Naive thymus-derived CD8-positive, alpha-beta T cell (primary cell): ENCODE results near the gene CSTA. TPM values are rescaled to one million over a fixed set of nuclear protein-coding genes. Genes with fewer than 3 reads are reported as not detected.

Experiments
- ATAC-seq, 2 donors: fragments of 150-1000 bp; cut with Tn5 transposase in 1 of 2; sonication (Bioruptor Pico), chemical (Tn5 transposase) in 1 of 2; 1 replicate in 1 of 2; 2 replicates in 1 of 2; pipeline ENCODE4 v1.10.0; 2021; ENCODE audit warnings: mild to moderate bottlenecking in 2 of 2, moderate library complexity in 2 of 2
- POLR2A ChIA-PET: fragments of 350-600 bp; sonication (Branson Sonifier 250); formaldehyde crosslinking; loops from one replicate; lab custom pipeline; 2021; ENCODE audit warnings: antibody characterized with exemption; lab: Charles Lee
- DNase-seq, 10 donors: peaks; one replicate each; pipeline versions ENCODE4 v3.0.0 to v3.0.0-alpha.2; 2020 to 2022
- H3K27ac Mint-ChIP-seq, 10 donors: one replicate each; pipeline ENCODE4 v1.8.0; 2020 to 2022; ENCODE audit warnings: mild to moderate bottlenecking in 10 of 10, mixed read lengths in 10 of 10, moderate library complexity in 4 of 10, inconsistent platforms in 1 of 10
- H3K27me3 Mint-ChIP-seq, 5 donors: one replicate each; pipeline ENCODE4 v1.8.0; 2021 to 2022; ENCODE audit warnings: mixed read lengths in 5 of 5
- H3K36me3 Mint-ChIP-seq, 3 donors: one replicate each; pipeline ENCODE4 v1.8.0; 2020 to 2022; ENCODE audit warnings: mixed read lengths in 3 of 3, mild to moderate bottlenecking in 2 of 3, inconsistent platforms in 1 of 3
- H3K4me1 Mint-ChIP-seq, 4 donors: one replicate each; pipeline ENCODE4 v1.8.0; 2021 to 2022; ENCODE audit warnings: mixed read lengths in 4 of 4
- H3K4me3 Mint-ChIP-seq, 10 donors: one replicate each; pipeline ENCODE4 v1.8.0; 2020 to 2022; ENCODE audit warnings: mild to moderate bottlenecking in 10 of 10, mixed read lengths in 10 of 10, moderate library complexity in 6 of 10, inconsistent platforms in 1 of 10
- H3K9me3 Mint-ChIP-seq, 9 donors: one replicate each; pipeline ENCODE4 v1.8.0; 2020 to 2022; ENCODE audit warnings: mixed read lengths in 9 of 9, mild to moderate bottlenecking in 3 of 9, inconsistent platforms in 1 of 9, moderate library complexity in 1 of 9
- polyA plus RNA-seq, 3 donors: library from polyadenylated mRNA; unstranded; fragments of 300-500 nt; fragmentation: Illumina TruSeq; gene quantifications; one replicate each; pipeline ENCODE4 v1.2.3, GENCODE V29; 2021
- total RNA-seq, 8 experiments: library from RNA in 2 of 8; stranded (reverse) in 2 of 8; gene quantifications; one replicate each; pipeline ENCODE4 v1.2.3 and lab custom pipeline; 2021 to 2026

The CSTA gene
- total and polyA plus RNA-seq, 5 experiments from 2014 or later = 0.26 to 0.29 TPM; not detected in 3

- ATAC-seq (no peak), DNase-seq (no peak)
- Mint-ChIP-seq H3K27ac (no peak overlapping the region), H3K27me3 (no peaks in the 10 kb centered on the region), H3K4me1 (peaks cover 15 to 33% (median 25%) of the 10 kb centered on the region in 4 donors), H3K4me3 (no peak overlapping the region), H3K36me3 (peaks cover 0 to 36% (median 0%) of the 10 kb centered on the region in 3 donors), H3K9me3 (no peaks in the 10 kb centered on the region)
- POLR2A ChIA-PET = no interaction called here
These were observed 65.6 kb downstream of the CSTA start for GRCh38 chr3:122390665-122391064.

Other genes starting within 250 kb of the CSTA start
- not detected for gene CASR, start 141.6 kb upstream of the CSTA start, total RNA-seq
- gene CASR, start 141.6 kb upstream of the CSTA start, polyA plus RNA-seq = not detected
- gene MIX23, start 58.0 kb downstream of the CSTA start, total RNA-seq = 10 to 100 TPM; 22.4 to 35.1 TPM
- 10 to 100 TPM; 17.1 to 28.2 (median 23.5) TPM for gene MIX23, start 58.0 kb downstream of the CSTA start, polyA plus RNA-seq
- 10 to 100 TPM; 31.3 to 35.8 TPM for gene FAM162A, start 58.9 kb downstream of the CSTA start, total RNA-seq
- 100 to 1,000 TPM; 114 to 132 (median 131) TPM for gene FAM162A, start 58.9 kb downstream of the CSTA start, polyA plus RNA-seq
- 10 to 100 TPM; 12.3 to 12.7 TPM for gene WDR5B, start 90.8 kb downstream of the CSTA start, total RNA-seq
- gene WDR5B, start 90.8 kb downstream of the CSTA start, polyA plus RNA-seq = 1 to 10 TPM; 1.2 to 2.2 (median 1.7) TPM
- gene KPNA1, start 189.7 kb downstream of the CSTA start, total RNA-seq = 10 to 100 TPM; 74.2 to 78.2 TPM
- 10 to 100 TPM; 36.9 to 49.5 (median 41.7) TPM for gene KPNA1, start 189.7 kb downstream of the CSTA start, polyA plus RNA-seq
- 10 to 100 TPM; 19.2 to 21.5 TPM for gene PARP9, start 239.1 kb downstream of the CSTA start, total RNA-seq
- gene PARP9, start 239.1 kb downstream of the CSTA start, polyA plus RNA-seq = 10 to 100 TPM; 18.0 to 30.8 (median 18.6) TPM
- gene DTX3L, start 239.1 kb downstream of the CSTA start, total RNA-seq = 10 to 100 TPM; 35.1 to 40.6 TPM
- 10 to 100 TPM; 20.2 to 27.6 (median 26.3) TPM for gene DTX3L, start 239.1 kb downstream of the CSTA start, polyA plus RNA-seq